Activated CD4-positive, alpha-beta memory T cell treated with anti-CD3 and anti-CD28 coated beads for 36 hours (primary cell): ENCODE results near the gene HERC3. TPM values are rescaled to one million over a fixed set of nuclear protein-coding genes. Genes with fewer than 3 reads are reported as not detected.

ENCODE experiments used
- CTCF ChIA-PET: fragments of 350-600 bp; sonication (Branson Sonifier 250); formaldehyde crosslinking; loops from one replicate; lab custom pipeline; 2021; ENCODE audit warnings: antibody characterized with exemption, inconsistent platforms; lab: Charles Lee
- POLR2A ChIA-PET: fragments of 350-600 bp; sonication (Branson Sonifier 250); formaldehyde crosslinking; loops from one replicate; lab custom pipeline; 2021; ENCODE audit warnings: antibody characterized with exemption; lab: Charles Lee
- DNase-seq: peaks from one replicate; pipeline ENCODE4 v3.0.0-alpha.2; 2020
- H3K27ac Mint-ChIP-seq: one replicate; pipeline ENCODE4 v1.8.0; 2021; ENCODE audit warnings: mixed read lengths
- H3K27me3 Mint-ChIP-seq: one replicate; pipeline ENCODE4 v1.8.0; 2021; ENCODE audit warnings: mixed read lengths
- H3K36me3 Mint-ChIP-seq: one replicate; pipeline ENCODE4 v1.8.0; 2021; ENCODE audit warnings: mixed read lengths
- H3K4me1 Mint-ChIP-seq: one replicate; pipeline ENCODE4 v1.8.0; 2021; ENCODE audit warnings: low read depth, mixed read lengths
- H3K4me3 Mint-ChIP-seq: one replicate; pipeline ENCODE4 v1.8.0; 2021; ENCODE audit warnings: mild to moderate bottlenecking, mixed read lengths
- H3K9me3 Mint-ChIP-seq: one replicate; pipeline ENCODE4 v1.8.0; 2021; ENCODE audit warnings: mixed read lengths
- intact Hi-C: fragments of 100-400 bp; cut with micrococcal nuclease; formaldehyde crosslinking; loops from one replicate; pipeline ENCODE4 v1.15.1; 2023
- total RNA-seq, 2 experiments: library from RNA; stranded (reverse); gene quantifications; one replicate each; pipeline ENCODE4 v1.2.3, GENCODE V29; 2021

Gene HERC3
- total RNA-seq = 10 to 100 TPM; 29.0 to 30.2 TPM

DNA sequence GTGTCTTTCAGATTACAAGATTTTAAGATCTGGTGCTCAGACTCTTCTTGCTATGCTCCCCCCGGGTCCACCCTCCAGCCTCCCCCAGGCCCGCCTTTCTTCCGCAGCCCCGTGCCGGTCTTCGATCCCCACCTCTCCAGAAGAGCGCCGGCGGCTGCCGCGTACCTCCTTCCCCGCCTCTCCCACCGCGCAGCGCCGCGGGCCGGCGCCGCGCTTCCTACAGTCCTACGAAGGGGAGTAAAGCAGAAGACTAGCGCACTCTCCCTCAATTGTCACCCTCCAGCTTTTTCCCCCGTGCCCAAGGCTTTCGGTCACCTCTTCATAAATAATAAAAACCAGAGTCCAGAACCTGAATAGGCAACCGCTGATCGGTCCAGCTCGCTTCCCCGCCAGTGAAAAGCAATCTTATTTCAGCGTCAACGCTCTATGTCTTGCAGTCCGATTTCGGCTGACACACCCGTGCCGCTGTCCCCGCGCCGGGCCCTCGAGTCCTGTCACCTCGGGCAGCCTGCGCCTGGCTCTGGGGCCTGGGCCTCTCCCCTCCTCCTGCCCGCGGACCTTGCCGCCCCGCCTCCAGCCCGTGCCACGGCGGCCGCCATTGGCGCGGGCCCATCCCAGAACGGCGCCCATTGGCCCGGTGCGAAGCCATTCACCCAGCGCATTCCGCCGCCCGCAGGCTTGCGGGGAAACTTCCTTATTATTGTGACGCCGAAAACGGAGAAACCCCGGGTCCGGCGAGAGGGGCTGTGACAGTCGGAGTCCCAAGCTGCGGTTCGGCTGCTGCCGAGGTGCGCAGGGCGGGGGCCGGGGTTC lies at the start of gene HERC3:
TSS of gene HERC3 (plus strand) at position 694 of the 813 bp plus-strand sequence. CDS start 13,344 bp downstream, outside the sequence.
- Mint-ChIP-seq H3K9me3 (no peaks in the 10 kb centered on the region), H3K4me3 (peak within 1 kb of the TSS; percentile 95), H3K27me3 (peaks cover 4% of the 10 kb centered on the region), H3K36me3 (peaks cover 6% of the 10 kb centered on the region), H3K27ac (peak within 1 kb of the TSS; percentile 85), H3K4me1 (peaks cover 41% of the 10 kb centered on the region)
- POLR2A ChIA-PET = interaction anchor here (0.5 to 2.7 kb wide), 3 partner anchors 21 to 135 kb away, joined by 3 to 28 read pairs (median 3); partner anchors contain the start of gene HERC5
- CTCF ChIA-PET = interaction anchor here (0.8 to 2.0 kb wide), 6 partner anchors 19 to 68 kb away, joined by 3 to 7 read pairs (median 4); partner anchors contain the start of gene PYURF
- intact Hi-C loops = loop anchor here (2.0 to 10.0 kb wide), 11 partner anchors 40 to 703 kb away; partner anchors contain the start of genes HERC5, NAP1L5, PPM1K and PYURF
- peak; percentile 92 for DNase-seq

DNA sequence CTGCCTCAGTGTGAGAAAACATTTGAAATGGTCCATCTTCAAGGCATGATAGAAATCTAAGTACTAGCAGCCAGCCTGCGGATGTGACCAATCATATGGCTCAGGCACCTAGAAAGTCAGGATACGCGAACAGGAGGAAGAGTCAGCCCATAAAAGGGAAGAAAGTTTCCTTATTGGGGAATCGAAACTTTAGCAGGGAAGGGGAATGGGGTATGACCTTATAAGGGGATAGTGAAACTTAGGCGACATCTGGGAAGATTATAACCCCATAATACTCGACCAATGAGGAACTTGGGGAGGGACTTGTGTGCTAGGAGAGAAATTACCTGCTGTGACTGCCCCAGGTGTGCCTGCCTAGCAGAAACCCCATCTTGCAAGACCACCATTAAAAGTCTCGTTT lies 42.5 kb upstream of the HERC3 start:
- no peak overlapping the region for H3K27ac Mint-ChIP-seq
- ChIA-PET POLR2A (no interaction called here), CTCF (no interaction called here)

DNA sequence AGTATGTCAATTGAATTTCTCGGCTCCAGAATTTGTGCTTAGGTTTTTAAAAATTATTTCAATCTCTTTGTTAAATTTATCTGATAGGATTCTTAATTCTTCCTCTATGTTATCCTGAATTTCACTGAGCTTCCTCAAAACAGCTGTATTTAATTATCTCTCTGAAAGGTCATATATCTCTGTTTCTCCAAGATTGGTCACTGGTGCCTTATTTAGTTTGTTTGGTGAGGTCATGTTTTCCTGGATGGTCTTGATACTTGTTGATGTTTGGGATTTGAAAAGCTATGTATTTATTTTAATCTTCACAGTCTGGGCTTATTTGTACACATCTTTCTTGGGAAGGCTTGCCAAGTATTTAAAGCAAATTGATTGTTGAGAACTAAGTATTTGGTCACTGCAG lies 24.7 kb upstream of the HERC3 start:
- ChIA-PET CTCF (interaction anchor here (1.0 to 1.4 kb wide), 2 partner anchors 28 to 92 kb away, joined by 3 read pairs; no protein-coding TSS in a partner anchor), POLR2A (no interaction called here)
- Mint-ChIP-seq H3K9me3 (no peaks in the 10 kb centered on the region), H3K36me3 (no peaks in the 10 kb centered on the region), H3K27me3 (peaks cover 6% of the 10 kb centered on the region), H3K4me1 (no peaks in the 10 kb centered on the region), H3K27ac (no peak overlapping the region), H3K4me3 (no peak overlapping the region)
- DNase-seq = no peak
- intact Hi-C loops = no loop called here

More for the DNA sequence above, 42.5 kb upstream of the HERC3 start:
- DNase-seq = no peak
- H3K9me3 Mint-ChIP-seq = no peaks in the 10 kb centered on the region
- H3K4me1 Mint-ChIP-seq = no peaks in the 10 kb centered on the region
- no peaks in the 10 kb centered on the region for H3K27me3 Mint-ChIP-seq
- intact Hi-C loops = no loop called here
- H3K4me3 Mint-ChIP-seq = no peak overlapping the region
- no peaks in the 10 kb centered on the region for H3K36me3 Mint-ChIP-seq

DNA sequence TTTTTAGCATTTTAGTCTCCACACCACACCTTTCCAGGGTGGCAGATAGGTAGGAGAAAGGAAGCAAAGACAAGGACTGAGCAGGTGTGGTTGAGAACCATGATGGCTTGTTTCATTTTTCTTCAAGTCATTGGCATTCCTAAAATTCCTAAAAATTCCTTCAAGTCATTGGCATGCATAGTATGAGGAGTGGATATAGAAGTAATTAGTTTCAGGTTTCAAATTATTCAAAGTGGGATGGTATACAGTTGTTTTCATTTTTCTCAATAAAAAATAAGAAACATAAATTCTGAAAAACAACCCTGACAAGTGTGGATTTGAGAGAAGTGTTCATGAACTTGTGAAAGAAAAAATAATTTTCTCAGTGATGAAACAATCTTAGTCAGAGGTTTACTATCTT lies 22.3 kb upstream of the HERC3 start:
- intact Hi-C loops = no loop called here
- POLR2A ChIA-PET = no interaction called here
- Mint-ChIP-seq H3K4me1 (no peaks in the 10 kb centered on the region), H3K4me3 (no peak overlapping the region), H3K9me3 (no peaks in the 10 kb centered on the region), H3K27me3 (peaks cover 6% of the 10 kb centered on the region), H3K36me3 (no peaks in the 10 kb centered on the region), H3K27ac (no peak overlapping the region)
- DNase-seq = no peak
- CTCF ChIA-PET = interaction anchor here (0.7 to 1.2 kb wide), 2 partner anchors 89 to 158 kb away, joined by 3 read pairs; no protein-coding TSS in a partner anchor

DNA sequence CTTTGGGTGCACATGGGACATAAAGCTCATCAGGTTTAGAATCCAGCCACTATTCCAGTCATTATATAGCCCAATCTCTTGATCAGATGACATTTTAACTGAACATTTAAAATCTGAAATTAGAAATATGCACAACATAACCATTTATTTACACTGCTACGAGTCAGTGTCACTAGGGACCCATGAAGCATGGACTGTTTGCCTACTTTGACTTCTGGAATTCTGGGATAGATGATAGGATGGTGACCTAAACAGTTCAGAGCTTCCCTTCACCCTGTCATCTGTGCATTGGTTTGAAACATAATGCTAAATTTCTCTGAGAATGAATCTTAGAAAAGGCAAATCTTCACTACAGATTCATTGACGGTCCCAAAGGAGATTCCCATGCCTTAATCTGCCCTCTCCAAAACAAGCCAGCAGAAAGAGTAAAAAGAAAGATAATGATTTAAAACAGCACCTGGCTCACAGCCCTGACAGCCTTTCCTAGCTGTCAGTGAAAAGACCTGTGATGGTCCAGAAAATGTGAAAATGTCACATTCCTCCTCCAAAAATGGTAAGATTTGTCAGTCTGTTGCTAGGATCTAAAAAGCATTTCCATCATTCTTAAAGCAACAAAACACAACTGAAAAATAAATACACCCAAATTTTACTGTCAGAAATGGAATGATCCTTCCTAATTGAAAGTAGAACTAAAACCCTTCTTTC lies 18.9 kb upstream of the HERC3 start:
- DNase-seq = no peak
- Mint-ChIP-seq H3K4me3 (no peak overlapping the region), H3K9me3 (no peaks in the 10 kb centered on the region), H3K27me3 (peaks cover 6% of the 10 kb centered on the region), H3K4me1 (no peaks in the 10 kb centered on the region), H3K36me3 (no peaks in the 10 kb centered on the region), H3K27ac (no peak overlapping the region)
- intact Hi-C loops = no loop called here
- ChIA-PET POLR2A (no interaction called here), CTCF (interaction anchor here (0.9 kb wide), 1 partner anchor 34 kb away, joined by 4 read pairs; no protein-coding TSS in a partner anchor)

DNA sequence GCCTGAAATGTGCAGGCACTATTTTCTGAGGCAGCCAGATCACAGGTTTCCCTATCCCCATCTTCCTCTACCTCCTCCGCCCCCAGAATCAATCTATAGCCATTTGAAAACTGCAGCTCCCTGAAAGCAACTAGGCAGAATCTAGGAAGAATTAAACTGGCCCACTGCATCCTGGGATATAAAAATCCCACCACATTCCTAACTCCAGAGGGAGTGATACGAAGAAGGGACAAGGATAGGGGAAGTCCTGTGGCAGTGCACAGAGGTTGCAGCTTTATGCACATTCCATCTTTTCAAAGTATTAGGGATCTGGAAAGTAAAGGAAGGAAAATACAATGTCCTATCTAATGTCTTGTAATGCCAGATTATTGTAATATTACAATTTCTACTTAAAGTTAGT lies 18.3 kb upstream of the HERC3 start:
- peaks cover 6% of the 10 kb centered on the region for H3K27me3 Mint-ChIP-seq
- no peak overlapping the region for H3K4me3 Mint-ChIP-seq
- H3K27ac Mint-ChIP-seq = no peak overlapping the region
- intact Hi-C loops = no loop called here
- H3K36me3 Mint-ChIP-seq = no peaks in the 10 kb centered on the region
- POLR2A ChIA-PET = no interaction called here
- H3K9me3 Mint-ChIP-seq = no peaks in the 10 kb centered on the region
- no peak for DNase-seq
- CTCF ChIA-PET = no interaction called here
- H3K4me1 Mint-ChIP-seq = no peaks in the 10 kb centered on the region

DNA sequence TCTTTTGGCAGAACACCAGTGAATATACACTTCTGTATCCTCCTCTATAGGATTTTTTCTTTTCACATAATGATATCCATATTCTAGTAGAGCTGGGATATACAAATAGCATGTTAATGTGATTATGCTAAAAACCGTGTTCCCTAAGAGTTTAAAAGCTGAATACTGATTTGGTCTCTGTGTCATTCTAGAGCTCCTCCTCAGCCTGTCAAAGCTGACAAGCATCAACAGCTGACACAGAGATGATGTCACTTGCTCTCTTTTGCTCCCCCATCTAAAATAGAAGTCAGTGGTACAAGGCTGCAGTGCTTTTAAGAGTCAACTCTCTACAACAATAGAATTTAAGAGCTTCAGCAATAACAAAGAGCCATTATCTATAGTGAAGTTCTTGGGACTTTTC lies 17.1 kb upstream of the HERC3 start:
- ChIA-PET CTCF (interaction anchor here (1.0 kb wide), 2 partner anchors 36 to 84 kb away, joined by 3 to 4 read pairs; no protein-coding TSS in a partner anchor), POLR2A (no interaction called here)
- no peak overlapping the region for H3K4me3 Mint-ChIP-seq
- no peak for DNase-seq
- H3K27ac Mint-ChIP-seq = no peak overlapping the region
- no peaks in the 10 kb centered on the region for H3K27me3 Mint-ChIP-seq
- no peaks in the 10 kb centered on the region for H3K4me1 Mint-ChIP-seq
- intact Hi-C loops = no loop called here
- no peaks in the 10 kb centered on the region for H3K9me3 Mint-ChIP-seq
- no peaks in the 10 kb centered on the region for H3K36me3 Mint-ChIP-seq

DNA sequence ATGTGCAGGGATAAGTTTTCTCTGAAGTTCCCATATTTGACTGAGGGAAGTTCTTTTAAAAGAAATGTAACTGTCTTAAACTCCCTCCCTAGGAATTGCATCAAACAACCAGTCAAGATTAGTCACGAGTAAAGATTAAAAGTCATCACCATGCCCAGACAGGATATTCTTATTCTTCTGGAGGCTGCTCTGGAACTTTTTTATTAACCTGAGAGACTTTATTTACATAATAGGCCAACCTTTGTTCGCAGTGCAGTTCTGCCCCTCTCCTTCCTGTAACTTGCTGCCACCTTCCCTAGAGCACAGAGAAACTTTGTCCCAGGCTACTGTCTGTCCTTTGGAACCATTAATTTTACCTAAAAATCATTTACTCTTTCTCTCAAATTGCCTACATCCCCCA lies 9.8 kb upstream of the HERC3 start:
- H3K27ac Mint-ChIP-seq = no peak overlapping the region
- no peaks in the 10 kb centered on the region for H3K36me3 Mint-ChIP-seq
- ChIA-PET CTCF (interaction anchor here (1.4 kb wide), 1 partner anchor 43 kb away, joined by 4 read pairs; no protein-coding TSS in a partner anchor), POLR2A (no interaction called here)
- DNase-seq = no peak
- H3K27me3 Mint-ChIP-seq = no peaks in the 10 kb centered on the region
- H3K4me3 Mint-ChIP-seq = no peak overlapping the region
- no peaks in the 10 kb centered on the region for H3K4me1 Mint-ChIP-seq
- intact Hi-C loops = no loop called here
- H3K9me3 Mint-ChIP-seq = no peaks in the 10 kb centered on the region

DNA sequence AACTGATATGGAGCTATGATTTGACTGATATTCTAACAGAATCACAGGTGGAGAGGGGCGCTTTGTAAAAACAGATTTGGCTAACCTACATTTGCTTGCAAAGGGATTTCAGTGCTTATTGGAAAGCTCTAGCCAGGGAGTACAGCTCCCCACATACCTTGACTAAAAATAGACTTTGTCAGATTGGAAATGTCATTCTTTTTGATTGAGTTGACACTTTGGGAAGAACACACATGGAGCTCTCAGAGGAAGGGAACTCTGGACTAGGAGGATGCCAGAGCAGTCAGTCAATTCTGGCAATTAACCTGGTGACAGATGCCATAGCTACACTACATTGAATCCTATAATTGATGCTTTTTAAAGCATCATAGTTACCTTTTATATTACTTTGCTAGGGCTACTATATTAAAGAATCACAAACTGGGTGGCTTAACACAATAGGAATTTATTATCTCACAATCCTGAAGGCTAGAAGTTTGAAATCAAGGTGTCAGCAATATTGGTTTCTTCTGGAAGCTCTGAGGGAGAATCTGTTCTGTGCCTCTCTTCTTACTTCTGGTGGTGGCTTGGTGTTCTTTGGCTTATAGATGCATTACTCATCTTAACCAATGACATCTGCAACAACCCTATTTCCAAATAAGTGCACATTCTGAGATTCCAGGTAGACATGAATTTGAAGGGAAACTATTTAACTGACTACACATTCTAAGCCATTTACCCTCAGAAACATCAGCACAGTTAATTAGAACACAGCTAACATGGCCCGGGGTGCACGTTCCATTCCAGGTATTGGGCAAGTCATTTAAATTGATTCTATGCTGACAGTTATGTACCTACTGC lies 8.4 kb upstream of the HERC3 start:
- Mint-ChIP-seq H3K27ac (no peak overlapping the region), H3K36me3 (no peaks in the 10 kb centered on the region), H3K27me3 (no peaks in the 10 kb centered on the region), H3K4me3 (no peak overlapping the region), H3K4me1 (no peaks in the 10 kb centered on the region), H3K9me3 (no peaks in the 10 kb centered on the region)
- DNase-seq = no peak
- POLR2A ChIA-PET = no interaction called here
- CTCF ChIA-PET = interaction anchor here (0.8 to 1.4 kb wide), 3 partner anchors 43 to 270 kb away, joined by 3 to 4 read pairs (median 3); no protein-coding TSS in a partner anchor
- intact Hi-C loops = no loop called here

DNA sequence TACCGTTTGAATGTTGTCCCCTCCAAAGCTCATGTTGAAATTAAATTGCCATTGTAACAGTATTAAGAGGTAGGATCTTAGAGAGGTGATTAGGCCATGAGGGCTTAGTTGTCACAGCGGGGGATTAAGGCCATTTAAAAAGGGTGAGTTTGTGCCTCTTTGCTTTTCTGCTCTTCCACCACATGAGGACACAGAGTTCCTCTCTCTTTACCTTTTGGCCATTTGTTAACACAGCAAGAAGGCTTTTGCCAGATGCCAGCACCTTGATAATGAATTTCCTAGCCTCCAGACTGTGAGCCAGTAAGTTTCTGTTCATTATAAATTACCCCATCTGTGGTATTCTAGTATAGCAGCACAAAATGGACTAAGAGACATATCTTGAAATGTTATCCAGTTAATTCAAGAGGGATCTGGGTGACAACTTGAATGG lies 7.8 kb upstream of the HERC3 start:
- intact Hi-C loops = no loop called here
- no peak overlapping the region for H3K27ac Mint-ChIP-seq
- CTCF ChIA-PET = interaction anchor here (1.1 kb wide), 1 partner anchor 43 kb away, joined by 3 read pairs; no protein-coding TSS in a partner anchor

DNA sequence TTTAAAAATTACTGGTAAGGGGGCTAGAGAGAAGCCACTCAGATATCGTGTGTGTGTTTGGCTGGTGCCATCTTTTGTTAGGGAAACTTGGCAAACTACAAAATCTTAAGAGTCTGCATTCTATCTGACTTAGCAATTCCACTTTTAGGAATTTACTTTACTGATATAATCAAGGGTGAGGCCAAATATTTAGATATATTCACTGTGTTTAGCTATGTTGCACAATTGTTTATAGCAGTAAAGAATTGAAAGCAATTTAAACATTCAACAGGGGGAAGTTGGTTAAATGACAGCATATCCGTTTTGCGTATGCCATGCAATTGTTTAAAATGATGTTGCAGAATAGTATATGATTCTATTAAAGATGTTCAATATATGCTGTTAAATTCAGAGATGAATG lies 6.4 kb upstream of the HERC3 start:
- Mint-ChIP-seq H3K27ac (no peak overlapping the region), H3K4me3 (no peak overlapping the region), H3K27me3 (no peaks in the 10 kb centered on the region), H3K4me1 (no peaks in the 10 kb centered on the region), H3K36me3 (no peaks in the 10 kb centered on the region), H3K9me3 (no peaks in the 10 kb centered on the region)
- ChIA-PET POLR2A (no interaction called here), CTCF (no interaction called here)
- intact Hi-C loops = no loop called here
- DNase-seq = no peak

More for the DNA sequence above, 7.8 kb upstream of the HERC3 start:
- no peak overlapping the region for H3K4me3 Mint-ChIP-seq
- DNase-seq = no peak
- no peaks in the 10 kb centered on the region for H3K36me3 Mint-ChIP-seq
- no peaks in the 10 kb centered on the region for H3K4me1 Mint-ChIP-seq
- POLR2A ChIA-PET = no interaction called here
- no peaks in the 10 kb centered on the region for H3K9me3 Mint-ChIP-seq
- no peaks in the 10 kb centered on the region for H3K27me3 Mint-ChIP-seq
